Mucosa of descending colon (tissue), 3 donors: ENCODE data around the gene CDH4. TPM values are rescaled to one million over a fixed set of nuclear protein-coding genes. Genes with fewer than 3 reads are reported as not detected.
A peak's percentile ranks its signal among the peaks of the same experiment; 100 is the strongest.

Experiments
- ATAC-seq: fragments of 200-7000 bp; cut with Tn5 transposase; one replicate; pipeline ENCODE4 v1.9.1; 2020; ENCODE audit warnings: mild to moderate bottlenecking, moderate library complexity
- DNase-seq, 3 donors: peaks; one replicate each; pipeline ENCODE4 v3.0.0-alpha.2; 2020
- H3K36me3 ChIP-seq: fragments of 200-600 bp; one replicate; pipeline ENCODE4 v1.8.0; 2021; ENCODE audit warnings: low read depth, mild to moderate bottlenecking
- H3K4me1 ChIP-seq: fragments of 200-600 bp; one replicate; pipeline ENCODE4 v1.8.0; 2021; ENCODE audit warnings: low read depth, mild to moderate bottlenecking
- H3K4me3 ChIP-seq: fragments of 200-600 bp; one replicate; pipeline ENCODE4 v1.8.0; 2021; ENCODE audit warnings: mild to moderate bottlenecking
- H3K9me3 ChIP-seq: fragments of 200-600 bp; one replicate; pipeline ENCODE4 v1.8.0; 2021; ENCODE audit warnings: mild to moderate bottlenecking
- CTCF ChIP-seq: fragments of 200-600 bp; IDR thresholded peaks from one replicate; pipeline ENCODE4 v1.8.0; 2022; ENCODE audit warnings: antibody characterized with exemption, mild to moderate bottlenecking
- intact Hi-C, 2 donors: fragments of 100-400 bp; cut with DNase I in 1 of 2; cut with micrococcal nuclease in 1 of 2; formaldehyde crosslinking; loops; one replicate each; pipeline versions ENCODE4 v1.11.0 to v1.11.1; 2022; cut with DNase I, micrococcal nuclease
- total RNA-seq, 3 donors: library from RNA; stranded (reverse); fragmentation: NEBNext Ultra II Directional in 2 of 3; extraction: Animal tissue kit (Norgen Biotek cat#: 25700) in 2 of 3; gene quantifications; one replicate each; pipeline versions ENCODE4 v1.2.1 to v1.2.4, GENCODE V29; 2021 to 2023
- donor health status: DM: no; HTN: no; CAD: no; lungs with moderate emphysema.
- donor health status: DM: no; HTN: no; CAD: no.
- donor health status: DM: no; HTN: yes; CAD: no.

The CDH4 gene
- total RNA-seq, 3 donors from 2014 or later = 0.16 TPM; not detected in 2

GRCh38 chr20:61926253-61926613 lies 674.2 kb downstream of the CDH4 start:
- no peaks in the 10 kb centered on the region for H3K4me1 ChIP-seq
- H3K9me3 ChIP-seq = no peaks in the 10 kb centered on the region
- peak in 1 of 3 donors; percentile 15 for DNase-seq
- no peak overlapping the region for H3K4me3 ChIP-seq
- intact Hi-C loops = no loop called here
- no peak for TF ChIP-seq CTCF
- H3K36me3 ChIP-seq = no peaks in the 10 kb centered on the region
- ATAC-seq = no peak

GRCh38 chr20:61926796-61927192 lies 674.7 kb downstream of the CDH4 start:
- no peak for TF ChIP-seq CTCF
- ATAC-seq = no peak
- H3K36me3 ChIP-seq = no peaks in the 10 kb centered on the region
- DNase-seq = peak in 1 of 3 donors; percentile 22
- intact Hi-C loops = no loop called here
- H3K4me3 ChIP-seq = no peak overlapping the region
- H3K4me1 ChIP-seq = no peaks in the 10 kb centered on the region
- H3K9me3 ChIP-seq = no peaks in the 10 kb centered on the region

- no peak for ATAC-seq
These were observed 675.2 kb downstream of the CDH4 start for GRCh38 chr20:61927193-61927825.

GRCh38 chr20:61927826-61928541 lies 675.9 kb downstream of the CDH4 start:
- DNase-seq (peak in 1 of 3 donors; percentile 40), ATAC-seq (no peak)
- intact Hi-C loops = no loop called here
- TF ChIP-seq CTCF = no peak
- Histone ChIP-seq H3K9me3 (no peaks in the 10 kb centered on the region), H3K4me1 (no peaks in the 10 kb centered on the region), H3K4me3 (no peak overlapping the region), H3K36me3 (no peaks in the 10 kb centered on the region)

More at GRCh38 chr20:61927193-61927825, 675.2 kb downstream of the CDH4 start:
- H3K4me3 ChIP-seq = no peak overlapping the region
- H3K9me3 ChIP-seq = no peaks in the 10 kb centered on the region
- DNase-seq = peak in 1 of 3 donors; percentile 13
- H3K36me3 ChIP-seq = no peaks in the 10 kb centered on the region
- H3K4me1 ChIP-seq = no peaks in the 10 kb centered on the region
- intact Hi-C loops = no loop called here
- TF ChIP-seq CTCF = no peak

- peak in 1 of 3 donors; percentile 29 for DNase-seq
- TF ChIP-seq CTCF = no peak
- no peaks in the 10 kb centered on the region for H3K9me3 ChIP-seq
- intact Hi-C loops = no loop called here
- H3K4me3 ChIP-seq = no peak overlapping the region
- ATAC-seq = no peak
- H3K4me1 ChIP-seq = no peaks in the 10 kb centered on the region
- H3K36me3 ChIP-seq = no peaks in the 10 kb centered on the region
These were observed 677.5 kb downstream of the CDH4 start for GRCh38 chr20:61929561-61929960.
